T-helper 17 cell (primary cell): ENCODE data around the gene PDE6B. TPM values are rescaled to one million over a fixed set of nuclear protein-coding genes. Genes with fewer than 3 reads are reported as not detected.
A peak's percentile ranks its signal among the peaks of the same experiment; 100 is the strongest.

Experiments
- ATAC-seq: fragments of 150-1000 bp; cut with Tn5 transposase; 2 replicates; pipeline ENCODE4 v1.10.0; 2021; ENCODE audit warnings: mild to moderate bottlenecking, moderate library complexity
- DNase-seq, 3 donors: peaks; one replicate each; pipeline versions ENCODE4 v3.0.0 to v3.0.0-alpha.2; 2020 to 2021
- H3K9me3 ChIP-seq: one replicate; pipeline ENCODE4 v1.7.0; 2013; ENCODE audit warnings: low read length, mild to moderate bottlenecking; ENCODE audit not compliant: control insufficient read depth, poor library complexity, severe bottlenecking
- H3K27ac Mint-ChIP-seq: one replicate; pipeline ENCODE4 v1.8.0; 2022; ENCODE audit warnings: mild to moderate bottlenecking, moderate library complexity, mixed read lengths
- H3K27me3 Mint-ChIP-seq: one replicate; pipeline ENCODE4 v1.8.0; 2022; ENCODE audit warnings: mixed read lengths
- H3K36me3 Mint-ChIP-seq: one replicate; pipeline ENCODE4 v1.8.0; 2022; ENCODE audit warnings: low read depth, mixed read lengths
- H3K4me1 Mint-ChIP-seq: one replicate; pipeline ENCODE4 v1.8.0; 2022; ENCODE audit warnings: mild to moderate bottlenecking, mixed read lengths
- H3K4me3 Mint-ChIP-seq: one replicate; pipeline ENCODE4 v1.8.0; 2022; ENCODE audit warnings: mild to moderate bottlenecking, moderate library complexity, mixed read lengths
- total RNA-seq, 4 donors: library from RNA in 2 of 4; stranded (reverse) in 2 of 4; gene quantifications; one replicate each; pipeline ENCODE4 v1.2.3 and lab custom pipeline; 2022 to 2026

The PDE6B gene
- total RNA-seq (10 to 100 TPM; 10.2 to 11.5 TPM), total RNA-seq (lab: John Stamatoyannopoulos, UW) (8.0 to 9.9 reads per million in 2 donors)

GRCh38 chr4:624705-625590 is at the start of gene PDE6B:
TSS of gene PDE6B (plus strand) at chr4:625573. CDS start at chr4:625627, 54 bp downstream.
- no peak within 1 kb of the TSS for H3K27ac Mint-ChIP-seq
- ATAC-seq (no peak), DNase-seq (no peak)
- H3K27me3 Mint-ChIP-seq = peaks cover 15% of the 10 kb centered on the region
- no peak within 1 kb of the TSS for H3K4me3 Mint-ChIP-seq
- peaks cover 2% of the 10 kb centered on the region for H3K36me3 Mint-ChIP-seq
- H3K9me3 ChIP-seq = no peaks in the 10 kb centered on the region
- no peaks in the 10 kb centered on the region for H3K4me1 Mint-ChIP-seq

- no peaks in the 10 kb centered on the region for H3K36me3 Mint-ChIP-seq
- ATAC-seq (no peak), DNase-seq (no peak)
- H3K27ac Mint-ChIP-seq = no peak within 1 kb of the TSS
- H3K4me3 Mint-ChIP-seq = peak within 1 kb of the TSS; percentile 76
- H3K27me3 Mint-ChIP-seq = peaks cover 70% of the 10 kb centered on the region
- H3K4me1 Mint-ChIP-seq = peaks cover 6% of the 10 kb centered on the region
- no peaks in the 10 kb centered on the region for H3K9me3 ChIP-seq
Measured at GRCh38 chr4:576245-576821, 49.0 kb upstream of the PDE6B start, which contains the start of gene TMEM271. TSS of gene TMEM271 (minus strand) at chr4:576295. CDS start at chr4:576062, 233 bp downstream.

- Mint-ChIP-seq H3K4me1 (peaks cover 6% of the 10 kb centered on the region), H3K27me3 (peaks cover 73% of the 10 kb centered on the region), H3K27ac (no peak overlapping the region), H3K4me3 (peak overlapping the region; percentile 76), H3K36me3 (no peaks in the 10 kb centered on the region)
- H3K9me3 ChIP-seq = no peaks in the 10 kb centered on the region
- ATAC-seq (no peak), DNase-seq (no peak)
Measured at GRCh38 chr4:576991-577498, 48.3 kb upstream of the PDE6B start.

DNA sequence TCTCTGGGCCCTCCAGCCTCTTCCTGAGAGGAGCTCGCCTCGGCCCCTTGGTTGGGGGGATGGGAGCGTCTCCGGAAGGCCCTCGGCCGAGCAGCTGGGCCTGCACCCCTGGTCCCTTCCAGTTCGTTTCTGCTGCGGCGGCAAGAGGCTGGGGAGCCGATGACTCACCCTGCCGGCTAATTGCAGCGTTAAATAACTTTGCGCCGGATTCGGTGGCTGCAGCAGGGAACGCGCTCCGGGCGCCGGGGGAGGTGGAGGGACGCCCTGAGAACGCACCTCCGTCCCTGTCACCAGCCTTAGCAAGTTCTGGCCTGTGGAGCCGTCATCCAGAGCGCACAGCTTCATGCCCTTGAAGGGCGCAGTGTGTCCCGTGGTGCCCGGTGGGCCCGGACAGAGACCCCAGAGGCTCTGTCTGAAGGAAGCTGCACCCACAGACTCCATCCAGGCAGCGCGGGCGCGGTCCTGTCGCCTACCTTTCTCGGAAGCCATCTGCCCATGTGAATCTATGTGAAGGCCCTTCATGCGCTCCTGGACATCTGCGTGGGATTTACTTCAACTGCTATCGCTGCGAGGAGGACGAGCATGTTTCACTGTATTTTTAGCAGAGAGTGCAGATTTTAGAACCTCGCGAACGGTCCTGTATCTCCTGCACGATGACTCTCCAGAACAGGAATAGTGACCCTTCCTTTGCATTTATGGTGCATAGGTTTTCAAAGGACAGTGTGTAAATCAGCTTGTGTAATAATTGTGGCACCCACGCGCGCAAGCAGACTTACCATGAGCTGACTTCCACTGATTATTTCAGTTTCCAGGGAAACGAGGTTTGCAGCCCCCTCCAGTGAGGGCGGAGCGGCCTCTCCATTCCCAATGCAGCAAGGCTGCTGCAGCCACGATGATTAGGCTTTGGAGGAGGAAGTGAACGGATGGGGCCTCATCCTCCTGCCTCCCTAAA is 47.6 kb upstream of the PDE6B start:
- peak overlapping the region; percentile 76 for H3K4me3 Mint-ChIP-seq

GRCh38 chr4:578451-579443 is 46.6 kb upstream of the PDE6B start:
- H3K27ac Mint-ChIP-seq = no peak overlapping the region
- DNase-seq (no peak), ATAC-seq (no peak)
- H3K27me3 Mint-ChIP-seq = peaks cover 56% of the 10 kb centered on the region
- H3K9me3 ChIP-seq = no peaks in the 10 kb centered on the region
- no peaks in the 10 kb centered on the region for H3K36me3 Mint-ChIP-seq
- H3K4me3 Mint-ChIP-seq = no peak overlapping the region
- H3K4me1 Mint-ChIP-seq = peaks cover 6% of the 10 kb centered on the region

More for the DNA sequence above, 47.6 kb upstream of the PDE6B start:
- no peak for DNase-seq
- H3K9me3 ChIP-seq = no peaks in the 10 kb centered on the region
- Mint-ChIP-seq H3K27me3 (peaks cover 65% of the 10 kb centered on the region), H3K27ac (no peak overlapping the region), H3K4me1 (peaks cover 6% of the 10 kb centered on the region), H3K36me3 (no peaks in the 10 kb centered on the region)
- ATAC-seq = no peak

GRCh38 chr4:579543-580175 is 45.7 kb upstream of the PDE6B start:
- peaks cover 48% of the 10 kb centered on the region for H3K27me3 Mint-ChIP-seq
- peaks cover 6% of the 10 kb centered on the region for H3K4me1 Mint-ChIP-seq
- no peaks in the 10 kb centered on the region for H3K9me3 ChIP-seq
- no peaks in the 10 kb centered on the region for H3K36me3 Mint-ChIP-seq
- no peak overlapping the region for H3K4me3 Mint-ChIP-seq
- no peak for DNase-seq
- H3K27ac Mint-ChIP-seq = no peak overlapping the region
- ATAC-seq = no peak

- peaks cover 2% of the 10 kb centered on the region for H3K36me3 Mint-ChIP-seq
- H3K27ac Mint-ChIP-seq = no peak overlapping the region
- H3K4me1 Mint-ChIP-seq = peaks cover 6% of the 10 kb centered on the region
- H3K9me3 ChIP-seq = no peaks in the 10 kb centered on the region
- DNase-seq (no peak), ATAC-seq (no peak)
- H3K4me3 Mint-ChIP-seq = no peak overlapping the region
- peaks cover 48% of the 10 kb centered on the region for H3K27me3 Mint-ChIP-seq
Measured at GRCh38 chr4:581181-581580, 44.2 kb upstream of the PDE6B start.

DNA sequence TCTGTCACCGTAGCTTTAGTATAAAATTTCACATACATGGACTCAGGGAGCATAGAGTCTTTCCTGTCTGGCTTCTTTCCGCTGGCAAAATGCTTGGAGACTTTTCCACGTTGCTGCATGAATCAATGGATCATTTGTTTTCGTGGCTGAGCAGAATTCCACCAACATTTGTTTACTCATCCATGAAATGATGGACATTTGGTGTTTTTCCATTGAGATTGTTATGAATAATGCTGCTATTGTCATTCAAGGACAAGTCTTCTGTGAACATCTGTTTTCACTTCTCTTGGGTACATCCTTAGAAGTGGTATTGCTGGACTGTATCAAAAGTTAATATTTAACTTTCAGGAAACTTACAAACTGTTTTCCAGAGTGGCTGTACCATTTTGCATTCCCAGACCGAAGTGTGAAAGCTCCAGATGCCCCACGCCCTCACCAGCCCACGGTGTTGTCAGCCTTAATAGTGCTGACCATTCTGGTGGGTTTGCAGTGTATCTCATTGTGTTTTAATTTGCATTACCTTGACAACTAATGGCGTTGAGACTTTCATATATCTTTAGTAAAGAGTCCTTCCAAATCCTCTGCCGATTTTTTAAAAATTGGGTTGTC is 43.5 kb upstream of the PDE6B start:
- H3K4me3 Mint-ChIP-seq = no peak overlapping the region
- no peaks in the 10 kb centered on the region for H3K9me3 ChIP-seq
- H3K4me1 Mint-ChIP-seq = peaks cover 6% of the 10 kb centered on the region
- peaks cover 2% of the 10 kb centered on the region for H3K36me3 Mint-ChIP-seq
- ATAC-seq (no peak), DNase-seq (no peak)
- peaks cover 48% of the 10 kb centered on the region for H3K27me3 Mint-ChIP-seq
- no peak overlapping the region for H3K27ac Mint-ChIP-seq

- ATAC-seq = no peak
Measured at GRCh38 chr4:583820-584219, 41.6 kb upstream of the PDE6B start.

GRCh38 chr4:587671-588350 is 37.6 kb upstream of the PDE6B start:
- no peaks in the 10 kb centered on the region for H3K9me3 ChIP-seq
- Mint-ChIP-seq H3K27ac (no peak overlapping the region), H3K36me3 (peaks cover 5% of the 10 kb centered on the region), H3K4me1 (no peaks in the 10 kb centered on the region), H3K4me3 (no peak overlapping the region), H3K27me3 (peaks cover 22% of the 10 kb centered on the region)
- ATAC-seq (no peak), DNase-seq (no peak)

More at GRCh38 chr4:583820-584219, 41.6 kb upstream of the PDE6B start:
- Mint-ChIP-seq H3K27me3 (peaks cover 38% of the 10 kb centered on the region), H3K27ac (no peak overlapping the region), H3K4me3 (no peak overlapping the region), H3K36me3 (peaks cover 2% of the 10 kb centered on the region), H3K4me1 (peaks cover 2% of the 10 kb centered on the region)
- H3K9me3 ChIP-seq = no peaks in the 10 kb centered on the region
- DNase-seq = no peak

DNA sequence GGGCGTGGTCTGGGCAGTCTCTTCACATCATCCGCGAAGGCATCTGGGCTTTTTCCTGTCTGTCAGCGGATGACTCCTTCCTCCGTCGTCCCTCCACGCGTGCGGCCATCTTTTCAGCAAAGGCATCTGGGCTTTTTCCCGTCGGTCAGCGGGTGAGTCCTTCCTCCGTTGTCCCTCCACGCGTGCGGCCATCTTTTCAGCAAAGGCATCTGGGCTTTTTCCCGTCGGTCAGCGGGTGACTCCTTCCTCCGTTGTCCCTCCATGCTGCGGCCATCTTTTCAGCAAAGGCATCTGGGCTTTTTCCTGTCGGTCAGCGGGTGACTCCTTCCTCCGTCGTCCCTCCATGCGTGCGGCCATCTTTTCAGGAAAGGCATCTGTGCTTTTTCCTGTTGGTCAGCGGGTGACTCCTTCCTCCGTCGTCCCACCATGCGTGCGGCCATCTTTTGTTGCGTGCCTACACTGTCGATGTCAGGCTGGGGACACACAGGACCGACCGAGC is 37.0 kb upstream of the PDE6B start:
- peaks cover 22% of the 10 kb centered on the region for H3K27me3 Mint-ChIP-seq

More for the DNA sequence above, 37.0 kb upstream of the PDE6B start:
- no peak overlapping the region for H3K4me3 Mint-ChIP-seq
- H3K4me1 Mint-ChIP-seq = no peaks in the 10 kb centered on the region
- DNase-seq = no peak
- H3K9me3 ChIP-seq = no peaks in the 10 kb centered on the region
- peaks cover 5% of the 10 kb centered on the region for H3K36me3 Mint-ChIP-seq
- H3K27ac Mint-ChIP-seq = no peak overlapping the region
- ATAC-seq = no peak
